SH-SY5Y (cell line): ENCODE data around the gene B4GALT2.

Experiments used
- GATA2 ChIP-seq: IDR thresholded peaks from 2 replicates; pipeline ENCODE4 v1.6.1; 2011; ENCODE audit warnings: mild to moderate bottlenecking, low read depth, low read length
- GATA3 ChIP-seq: IDR thresholded peaks from 2 replicates; pipeline ENCODE4 v1.6.1; 2011; ENCODE audit warnings: low read depth, mild to moderate bottlenecking, low read length, moderate library complexity

GRCh38 chr1:43999455-43999854, 20.4 kb downstream of the B4GALT2 start:
- TF ChIP-seq GATA3 (no peak), GATA2 (no peak)
